ENCODE data around the gene CNTN4.

The CNTN4 gene

DNA sequence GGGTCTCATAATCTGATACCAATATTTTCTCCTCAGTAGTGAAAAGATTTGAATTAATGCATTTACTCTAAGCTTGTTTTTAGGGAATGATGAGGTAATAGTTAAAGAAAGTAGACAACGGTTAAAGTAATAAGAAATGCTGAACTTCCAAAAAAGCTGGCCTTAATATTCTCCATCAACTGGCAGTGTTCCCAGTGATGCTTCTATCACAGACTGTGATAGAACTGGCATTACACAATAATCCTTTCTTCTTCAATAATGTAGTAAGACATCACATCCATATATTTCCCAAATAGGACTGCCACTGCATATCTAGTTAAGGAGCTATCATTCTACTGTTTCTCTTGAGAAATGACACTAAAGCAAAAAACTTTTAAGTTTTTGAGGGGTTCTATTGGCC, 822.8 kb downstream of the CNTN4 start:
- no peaks in the 10 kb centered on the region for H3K4me1 ChIP-seq (ENCODE audit: control insufficient read depth, insufficient read depth, low read length)
- DNase-seq (ENCODE audit: low read depth): no peak
- no peak overlapping the region for H3K9ac ChIP-seq (ENCODE audit: low read length)
- peaks cover 3% of the 10 kb centered on the region for H3K27me3 ChIP-seq (replicated peaks; ENCODE audit: control insufficient read depth, insufficient read depth, low read length)
- no peaks in the 10 kb centered on the region for H3K36me3 ChIP-seq (ENCODE audit: control insufficient read depth, insufficient read depth, low read length, severe bottlenecking)
- H3K9me3 ChIP-seq (ENCODE audit: control insufficient read depth, low read length): no peaks in the 10 kb centered on the region
- no peak overlapping the region for H3K4me3 ChIP-seq (ENCODE audit: low read length)

DNA sequence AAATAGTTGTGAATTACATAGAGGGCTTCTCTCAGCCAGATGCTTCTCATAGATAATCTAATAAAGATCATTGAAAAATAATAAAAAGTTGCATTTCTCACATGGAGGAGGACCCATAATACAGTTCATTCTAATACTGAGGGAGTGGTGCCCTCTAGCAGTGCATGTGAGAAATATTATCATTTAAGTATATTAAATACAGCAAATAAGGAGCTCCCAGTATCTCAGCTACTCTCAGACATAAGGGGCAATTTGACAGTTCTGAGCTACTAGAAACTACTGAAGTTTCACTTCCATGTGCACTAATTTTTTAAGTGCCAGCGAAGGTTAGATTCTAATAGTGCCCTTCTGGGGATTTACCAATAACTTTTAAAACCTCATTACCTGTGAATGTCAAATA, 823.2 kb downstream of the CNTN4 start:
- peaks cover 3% of the 10 kb centered on the region for H3K27me3 ChIP-seq (replicated peaks; ENCODE audit: control insufficient read depth, insufficient read depth, low read length)
- H3K4me3 ChIP-seq (ENCODE audit: low read length): no peak overlapping the region
- DNase-seq (ENCODE audit: low read depth): no peak
- no peak overlapping the region for H3K9ac ChIP-seq (ENCODE audit: low read length)
- no peaks in the 10 kb centered on the region for H3K36me3 ChIP-seq (ENCODE audit: control insufficient read depth, insufficient read depth, low read length, severe bottlenecking)
- no peaks in the 10 kb centered on the region for H3K4me1 ChIP-seq (ENCODE audit: control insufficient read depth, insufficient read depth, low read length)
- H3K9me3 ChIP-seq (ENCODE audit: control insufficient read depth, low read length): no peaks in the 10 kb centered on the region

DNA sequence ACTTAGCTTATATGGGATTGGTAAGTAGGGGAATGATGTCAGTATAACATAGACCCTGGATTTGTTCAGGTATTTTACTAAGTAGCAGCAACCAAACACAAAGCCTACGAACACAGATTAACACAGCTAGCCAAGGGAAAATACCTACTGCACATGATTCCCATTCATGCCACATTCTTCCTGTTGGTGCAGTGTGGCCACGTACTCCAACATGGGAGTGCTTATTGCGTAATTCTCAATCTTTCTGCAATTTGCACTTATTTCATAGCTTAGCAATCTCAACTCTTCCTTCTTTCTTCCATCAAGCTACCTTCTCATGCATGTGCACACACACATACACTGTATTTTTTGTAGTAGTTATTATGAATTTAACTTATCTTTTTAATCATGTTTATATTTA, 824.7 kb downstream of the CNTN4 start:
- no peak overlapping the region for H3K9ac ChIP-seq (ENCODE audit: low read length)
- H3K4me3 ChIP-seq (ENCODE audit: low read length): no peak overlapping the region
- H3K4me1 ChIP-seq (ENCODE audit: control insufficient read depth, insufficient read depth, low read length): no peaks in the 10 kb centered on the region
- H3K27me3 ChIP-seq (replicated peaks; ENCODE audit: control insufficient read depth, insufficient read depth, low read length): no peaks in the 10 kb centered on the region
- no peaks in the 10 kb centered on the region for H3K36me3 ChIP-seq (ENCODE audit: control insufficient read depth, insufficient read depth, low read length, severe bottlenecking)
- no peak for DNase-seq (ENCODE audit: low read depth)
- no peaks in the 10 kb centered on the region for H3K9me3 ChIP-seq (ENCODE audit: control insufficient read depth, low read length)

DNA sequence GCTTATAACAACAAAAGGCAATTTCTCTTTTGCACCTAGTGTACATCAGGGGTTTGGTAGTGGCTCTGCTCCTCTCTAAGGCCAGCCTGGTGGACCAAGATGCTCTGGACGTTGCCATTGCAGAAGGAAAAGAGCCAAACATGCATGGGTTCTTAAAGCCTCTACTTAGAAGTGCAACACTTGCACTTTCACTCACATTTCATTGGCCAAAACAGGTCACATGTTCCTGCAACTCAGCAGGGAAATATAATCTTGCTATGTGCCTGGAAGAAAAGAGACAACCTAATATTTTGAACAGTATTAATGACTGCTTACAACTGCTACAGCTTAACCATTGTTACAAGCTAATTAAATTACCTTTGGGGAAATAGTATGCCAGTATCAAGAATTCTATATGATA, 828.6 kb downstream of the CNTN4 start:
- H3K27me3 ChIP-seq (replicated peaks; ENCODE audit: control insufficient read depth, insufficient read depth, low read length): no peaks in the 10 kb centered on the region
- no peak overlapping the region for H3K4me3 ChIP-seq (ENCODE audit: low read length)
- H3K9me3 ChIP-seq (ENCODE audit: control insufficient read depth, low read length): no peaks in the 10 kb centered on the region
- no peak overlapping the region for H3K9ac ChIP-seq (ENCODE audit: low read length)
- no peaks in the 10 kb centered on the region for H3K36me3 ChIP-seq (ENCODE audit: control insufficient read depth, insufficient read depth, low read length, severe bottlenecking)
- no peaks in the 10 kb centered on the region for H3K4me1 ChIP-seq (ENCODE audit: control insufficient read depth, insufficient read depth, low read length)
- DNase-seq (ENCODE audit: low read depth): no peak

DNA sequence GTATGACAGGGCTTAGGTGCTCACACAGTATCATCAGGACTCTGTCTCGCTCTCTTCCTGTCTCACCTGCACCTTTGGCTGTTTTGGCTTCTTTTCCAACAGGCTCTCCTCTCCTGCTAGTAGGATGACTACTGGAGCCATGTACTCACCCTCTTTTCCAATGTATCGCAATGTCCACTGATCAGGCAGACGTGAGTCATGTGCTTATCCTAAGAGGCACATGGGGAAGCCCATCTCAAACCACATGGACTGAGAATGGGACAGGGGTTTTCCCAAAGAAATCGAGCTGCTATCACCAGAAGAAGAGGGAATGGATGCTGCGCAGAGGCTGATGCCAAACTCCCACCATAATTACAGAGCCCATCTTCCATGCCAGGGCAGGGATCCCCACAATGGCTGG, 830.9 kb downstream of the CNTN4 start:
- H3K36me3 ChIP-seq (ENCODE audit: control insufficient read depth, insufficient read depth, low read length, severe bottlenecking): no peaks in the 10 kb centered on the region
- no peak overlapping the region for H3K4me3 ChIP-seq (ENCODE audit: low read length)

DNA sequence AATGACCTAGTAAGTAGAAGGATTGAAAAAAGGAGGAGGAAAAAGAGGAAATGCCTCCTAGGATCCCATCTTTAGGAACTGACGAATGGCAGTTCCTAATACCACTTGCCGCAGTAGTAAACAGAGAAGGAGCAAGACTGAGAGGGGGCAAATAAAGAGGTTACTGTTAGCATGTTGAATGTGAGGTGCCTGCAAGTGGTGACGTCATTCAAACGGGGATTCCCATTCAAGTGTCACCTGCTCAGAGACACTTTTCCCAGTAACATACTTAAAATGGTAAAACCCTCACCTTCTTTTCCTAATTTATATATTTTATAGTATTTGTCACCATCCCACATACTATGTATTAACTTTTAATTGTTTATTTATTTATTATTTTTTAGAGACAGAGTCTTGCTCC, 832.6 kb downstream of the CNTN4 start:
- H3K36me3 ChIP-seq (ENCODE audit: control insufficient read depth, insufficient read depth, low read length, severe bottlenecking): no peaks in the 10 kb centered on the region
- no peak overlapping the region for H3K9ac ChIP-seq (ENCODE audit: low read length)
- H3K27me3 ChIP-seq (replicated peaks; ENCODE audit: control insufficient read depth, insufficient read depth, low read length): no peaks in the 10 kb centered on the region
- no peak for DNase-seq (ENCODE audit: low read depth)
- H3K4me1 ChIP-seq (ENCODE audit: control insufficient read depth, insufficient read depth, low read length): no peaks in the 10 kb centered on the region
- H3K4me3 ChIP-seq (ENCODE audit: low read length): no peak overlapping the region
- H3K9me3 ChIP-seq (ENCODE audit: control insufficient read depth, low read length): no peaks in the 10 kb centered on the region

More for the DNA sequence above, 830.9 kb downstream of the CNTN4 start:
- H3K9me3 ChIP-seq (ENCODE audit: control insufficient read depth, low read length): no peaks in the 10 kb centered on the region
- H3K27me3 ChIP-seq (replicated peaks; ENCODE audit: control insufficient read depth, insufficient read depth, low read length): no peaks in the 10 kb centered on the region
- H3K9ac ChIP-seq (ENCODE audit: low read length): no peak overlapping the region
- H3K4me1 ChIP-seq (ENCODE audit: control insufficient read depth, insufficient read depth, low read length): no peaks in the 10 kb centered on the region
- DNase-seq (ENCODE audit: low read depth): no peak

DNA sequence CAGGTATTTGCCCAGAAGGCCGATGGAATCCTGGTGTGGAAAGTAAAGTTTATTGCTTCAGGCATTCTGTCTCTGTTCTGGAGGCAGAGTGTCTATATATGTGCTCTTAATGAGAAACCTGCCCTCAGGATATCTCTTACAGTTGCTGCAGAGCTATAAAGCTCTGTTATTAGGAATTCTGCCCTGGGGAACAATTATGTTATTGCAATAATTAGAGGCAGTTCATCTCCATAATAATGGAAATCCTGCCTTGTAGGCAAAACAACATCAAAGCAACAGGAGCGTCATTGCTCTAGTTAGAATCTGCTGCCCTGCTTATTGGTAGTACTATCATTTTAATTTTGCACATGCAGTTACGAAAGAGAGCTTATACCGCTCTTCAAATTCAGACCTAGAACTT, 835.9 kb downstream of the CNTN4 start:
- Histone ChIP-seq H3K4me1 (ENCODE audit: control insufficient read depth, insufficient read depth, low read length) (no peaks in the 10 kb centered on the region), H3K27me3 (replicated peaks; ENCODE audit: control insufficient read depth, insufficient read depth, low read length) (no peaks in the 10 kb centered on the region), H3K9me3 (ENCODE audit: control insufficient read depth, low read length) (no peaks in the 10 kb centered on the region), H3K36me3 (ENCODE audit: control insufficient read depth, insufficient read depth, low read length, severe bottlenecking) (no peaks in the 10 kb centered on the region), H3K4me3 (ENCODE audit: low read length) (no peak overlapping the region), H3K9ac (ENCODE audit: low read length) (no peak overlapping the region)
- no peak for DNase-seq (ENCODE audit: low read depth)

DNA sequence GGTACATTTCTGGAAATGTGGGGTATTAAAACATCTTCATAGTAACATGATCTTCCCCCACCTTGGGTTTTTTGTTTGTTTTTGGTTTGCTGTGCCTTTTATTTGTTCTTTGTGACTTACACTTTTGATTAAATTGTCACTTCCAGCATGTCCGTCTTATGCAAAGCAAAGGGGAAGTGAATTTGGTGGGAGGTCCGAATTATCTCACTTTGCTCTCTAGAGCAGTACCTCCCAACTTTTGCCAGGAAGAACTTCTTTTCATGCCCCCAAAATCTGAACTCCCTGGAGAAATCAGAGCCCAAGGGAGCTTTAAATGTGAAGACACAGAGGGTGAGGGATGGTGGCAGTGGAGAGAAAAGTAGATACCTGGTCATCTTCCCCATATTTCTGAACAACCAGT, 838.4 kb downstream of the CNTN4 start:
- no peaks in the 10 kb centered on the region for H3K27me3 ChIP-seq (replicated peaks; ENCODE audit: control insufficient read depth, insufficient read depth, low read length)

DNA sequence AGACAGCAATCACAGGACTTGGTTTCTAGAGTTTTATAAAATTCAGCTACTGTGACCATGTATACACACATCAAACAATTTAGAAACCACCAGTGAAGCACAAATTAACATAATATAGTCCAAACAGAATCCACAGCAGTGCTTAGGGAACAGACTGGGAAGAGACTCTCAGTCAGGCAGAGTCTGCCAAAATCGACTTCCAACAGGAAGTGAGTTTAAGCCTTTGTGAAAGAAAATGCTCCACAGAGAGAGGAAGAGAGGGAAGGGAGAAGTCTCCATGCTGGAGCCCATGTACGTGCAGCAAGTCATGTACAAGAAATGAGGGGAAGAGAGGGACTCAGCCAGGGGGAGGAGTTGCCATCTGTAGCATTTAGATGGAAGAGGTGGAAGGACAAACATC, 838.9 kb downstream of the CNTN4 start:
- H3K9ac ChIP-seq (ENCODE audit: low read length): no peak overlapping the region
- no peaks in the 10 kb centered on the region for H3K4me1 ChIP-seq (ENCODE audit: control insufficient read depth, insufficient read depth, low read length)
- no peak overlapping the region for H3K4me3 ChIP-seq (ENCODE audit: low read length)
- no peaks in the 10 kb centered on the region for H3K27me3 ChIP-seq (replicated peaks; ENCODE audit: control insufficient read depth, insufficient read depth, low read length)
- DNase-seq (ENCODE audit: low read depth): no peak
- no peaks in the 10 kb centered on the region for H3K36me3 ChIP-seq (ENCODE audit: control insufficient read depth, insufficient read depth, low read length, severe bottlenecking)
- H3K9me3 ChIP-seq (ENCODE audit: control insufficient read depth, low read length): no peaks in the 10 kb centered on the region

More for the DNA sequence above, 838.4 kb downstream of the CNTN4 start:
- Histone ChIP-seq H3K4me3 (ENCODE audit: low read length) (no peak overlapping the region), H3K36me3 (ENCODE audit: control insufficient read depth, insufficient read depth, low read length, severe bottlenecking) (no peaks in the 10 kb centered on the region), H3K9me3 (ENCODE audit: control insufficient read depth, low read length) (no peaks in the 10 kb centered on the region), H3K9ac (ENCODE audit: low read length) (no peak overlapping the region), H3K4me1 (ENCODE audit: control insufficient read depth, insufficient read depth, low read length) (no peaks in the 10 kb centered on the region)
- no peak for DNase-seq (ENCODE audit: low read depth)

DNA sequence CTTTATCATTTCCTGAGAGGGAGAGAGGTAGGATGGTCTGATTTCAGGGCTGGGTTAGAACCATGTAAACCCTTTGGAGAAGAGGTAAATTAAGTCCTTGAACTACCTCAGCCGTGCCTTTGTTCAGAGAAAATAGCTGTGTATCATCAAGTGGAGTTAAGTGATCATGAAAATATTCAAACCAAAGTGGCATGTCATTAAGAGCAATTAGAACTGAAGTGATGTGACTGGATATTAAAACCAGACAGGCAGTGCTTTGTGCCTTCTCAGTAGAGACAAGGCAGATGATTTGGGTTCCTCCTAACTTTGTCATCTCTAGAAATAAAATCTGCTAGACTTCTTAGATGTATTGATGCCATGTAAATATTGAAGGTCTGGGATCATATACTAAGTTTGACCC, 840.0 kb downstream of the CNTN4 start:
- no peak overlapping the region for H3K9ac ChIP-seq (ENCODE audit: low read length)
- H3K9me3 ChIP-seq (ENCODE audit: control insufficient read depth, low read length): no peaks in the 10 kb centered on the region
- no peaks in the 10 kb centered on the region for H3K4me1 ChIP-seq (ENCODE audit: control insufficient read depth, insufficient read depth, low read length)
- no peaks in the 10 kb centered on the region for H3K36me3 ChIP-seq (ENCODE audit: control insufficient read depth, insufficient read depth, low read length, severe bottlenecking)
- no peak for DNase-seq (ENCODE audit: low read depth)
- H3K27me3 ChIP-seq (replicated peaks; ENCODE audit: control insufficient read depth, insufficient read depth, low read length): no peaks in the 10 kb centered on the region
- no peak overlapping the region for H3K4me3 ChIP-seq (ENCODE audit: low read length)

DNA sequence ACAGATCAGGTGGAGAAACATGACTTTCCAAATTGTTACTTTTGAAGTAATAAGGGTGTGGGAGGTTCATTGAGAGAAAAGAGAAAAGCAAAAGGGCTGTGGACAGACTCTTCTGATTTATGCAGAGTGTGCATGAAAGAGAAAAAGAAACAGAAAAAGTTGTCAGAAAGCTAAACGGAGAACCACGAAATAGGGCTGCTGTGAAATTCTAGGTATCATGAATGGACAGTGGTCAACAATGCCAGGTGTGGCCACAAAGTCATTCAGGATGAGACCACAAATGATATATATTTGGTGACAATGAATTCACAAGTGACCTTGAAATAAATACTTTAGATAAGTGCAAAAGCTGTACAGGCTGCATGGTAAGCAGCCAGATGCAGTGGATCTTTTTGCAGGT, 841.4 kb downstream of the CNTN4 start:
- Histone ChIP-seq H3K4me1 (ENCODE audit: control insufficient read depth, insufficient read depth, low read length) (no peaks in the 10 kb centered on the region), H3K9ac (ENCODE audit: low read length) (no peak overlapping the region), H3K36me3 (ENCODE audit: control insufficient read depth, insufficient read depth, low read length, severe bottlenecking) (no peaks in the 10 kb centered on the region), H3K4me3 (ENCODE audit: low read length) (no peak overlapping the region), H3K27me3 (replicated peaks; ENCODE audit: control insufficient read depth, insufficient read depth, low read length) (no peaks in the 10 kb centered on the region), H3K9me3 (ENCODE audit: control insufficient read depth, low read length) (no peaks in the 10 kb centered on the region)
- DNase-seq (ENCODE audit: low read depth): no peak

DNA sequence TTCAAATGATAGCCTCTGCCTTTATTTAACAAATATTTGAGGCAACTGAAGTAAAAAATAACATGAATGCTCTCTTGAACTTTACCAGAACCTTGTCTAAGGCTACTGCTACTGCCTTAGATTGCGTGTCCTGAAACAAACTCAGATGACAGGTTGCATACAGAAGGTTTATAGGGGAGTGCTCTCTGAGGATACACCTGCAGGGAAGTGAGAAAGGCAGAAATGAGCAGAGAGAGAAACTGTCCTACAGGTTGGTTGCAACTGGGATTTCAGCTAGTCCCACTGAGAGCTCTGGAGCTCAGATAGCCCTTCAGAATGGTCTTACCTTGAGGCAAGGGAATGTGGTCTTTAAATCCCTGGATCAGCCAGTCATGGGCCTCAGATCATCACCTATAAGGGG, 846.0 kb downstream of the CNTN4 start:
- H3K9ac ChIP-seq (ENCODE audit: low read length): no peak overlapping the region
- DNase-seq (ENCODE audit: low read depth): no peak
- no peaks in the 10 kb centered on the region for H3K36me3 ChIP-seq (ENCODE audit: control insufficient read depth, insufficient read depth, low read length, severe bottlenecking)
- H3K4me1 ChIP-seq (ENCODE audit: control insufficient read depth, insufficient read depth, low read length): no peaks in the 10 kb centered on the region
- no peaks in the 10 kb centered on the region for H3K9me3 ChIP-seq (ENCODE audit: control insufficient read depth, low read length)
- no peaks in the 10 kb centered on the region for H3K27me3 ChIP-seq (replicated peaks; ENCODE audit: control insufficient read depth, insufficient read depth, low read length)
- no peak overlapping the region for H3K4me3 ChIP-seq (ENCODE audit: low read length)
